Measurements from ENCODE around the gene VN1R2.

GRCh38 chr19:53246498-53246897 lies 11.6 kb upstream of the VN1R2 start:
- no peak for TF ChIP-seq CTCF (conservative IDR thresholded peaks at IDR 0.05; ENCODE audit: low read length)
- TF ChIP-seq EZH2phosphoT487 (IDR thresholded peaks at IDR 0.05; ENCODE audit: borderline replicate concordance): no peak
